H1 (cell line): ENCODE measurements around the gene TP73. TPM values are rescaled to one million over a fixed set of nuclear protein-coding genes. Genes with fewer than 3 reads are reported as not detected.

ENCODE experiments used
- CTCF ChIA-PET: fragments of 300-600 bp; sonication (Branson Sonifier 250); formaldehyde crosslinking; loops from one replicate; lab custom pipeline; 2021; ENCODE audit not compliant: partially characterized antibody; lab: Charles Lee
- POLR2A ChIA-PET: fragments of 300-600 bp; sonication (Branson Sonifier 250); formaldehyde crosslinking; loops from one replicate; lab custom pipeline; 2021; ENCODE audit warnings: inconsistent platforms; ENCODE audit not compliant: partially characterized antibody; lab: Charles Lee
- DNase-seq, 2 experiments: peaks; one replicate each; pipeline versions ENCODE4 v3.0.0 to v3.0.0-alpha.2; 2010 to 2022; ENCODE audit warnings: low spot score in 2 of 2, low read depth in 1 of 2, mixed read lengths in 1 of 2
- FAIRE-seq: peaks from 2 replicates; lab custom pipeline; 2011; peaks lifted over from hg19 to GRCh38; lab: Jason Lieb, UNC
- H2AFZ ChIP-seq: 2 replicates; pipeline ENCODE4 v1.8.1; 2012; ENCODE audit warnings: low read length, inconsistent platforms
- H2AK5ac ChIP-seq: 2 replicates; pipeline ENCODE4 v1.6.1; 2013; ENCODE audit warnings: low read depth, low read length
- H2BK120ac ChIP-seq: replicated peaks from 2 replicates; pipeline ENCODE3; 2013; ENCODE audit warnings: low read depth, low read length, inconsistent platforms
- H2BK12ac ChIP-seq: 2 replicates; pipeline ENCODE4 v1.6.1; 2013; ENCODE audit warnings: low read depth, low read length
- H2BK15ac ChIP-seq: 2 replicates; pipeline ENCODE4 v1.6.1; 2013; ENCODE audit warnings: low read length
- H2BK20ac ChIP-seq: 2 replicates; pipeline ENCODE4 v1.6.1; 2013; ENCODE audit warnings: low read length
- H2BK5ac ChIP-seq: 2 replicates; pipeline ENCODE4 v1.6.1; 2013; ENCODE audit warnings: low read depth, low read length
- H3K14ac ChIP-seq: 2 replicates; pipeline ENCODE4 v1.6.1; 2013; ENCODE audit warnings: inconsistent platforms; ENCODE audit not compliant: insufficient read length
- H3K18ac ChIP-seq: 2 replicates; pipeline ENCODE4 v1.6.1; 2013; ENCODE audit warnings: low read length; ENCODE audit errors: extremely low read depth
- H3K23ac ChIP-seq: 2 replicates; pipeline ENCODE4 v1.6.1; 2013; ENCODE audit warnings: inconsistent platforms; ENCODE audit not compliant: insufficient read length
- H3K23me2 ChIP-seq: 2 replicates; pipeline ENCODE4 v1.6.1; 2013; ENCODE audit warnings: low read depth, low read length
- H3K27ac ChIP-seq: 2 replicates; pipeline ENCODE4 v1.6.1; 2011; ENCODE audit warnings: low read depth, low read length, inconsistent platforms
- H3K27me3 ChIP-seq, 4 experiments: replicated peaks in 1 of 4; 1 replicate in 1 of 4; 2 replicates in 3 of 4; pipeline versions ENCODE4 v1.6.1 to v1.8.1; 2011 to 2013; ENCODE audit warnings: low read length in 3 of 4, mild to moderate bottlenecking in 3 of 4, inconsistent platforms in 2 of 4, mixed read lengths in 2 of 4, moderate library complexity in 1 of 4; ENCODE audit not compliant: control insufficient read depth in 3 of 4, insufficient read depth in 3 of 4; ENCODE audit errors: extremely low read depth in 1 of 4
- H3K36me3 ChIP-seq, 4 experiments: 2 replicates each; pipeline versions ENCODE4 v1.6.1 to v1.8.1; 2011 to 2013; ENCODE audit warnings: mild to moderate bottlenecking in 4 of 4, low read length in 3 of 4, moderate library complexity in 2 of 4, control low read depth in 1 of 4, inconsistent platforms in 1 of 4; ENCODE audit not compliant: insufficient read depth in 4 of 4, control insufficient read depth in 2 of 4
- H3K4ac ChIP-seq: replicated peaks from 2 replicates; pipeline ENCODE3; 2013; ENCODE audit warnings: low read length, low read depth, mixed read lengths, inconsistent platforms; ENCODE audit not compliant: insufficient read length
- H3K4me1 ChIP-seq, 4 experiments: replicated peaks in 1 of 4; 1 replicate in 1 of 4; 2 replicates in 3 of 4; pipeline versions ENCODE4 v1.6.1 to v1.8.1; 2011 to 2013; ENCODE audit warnings: low read length in 3 of 4, inconsistent platforms in 2 of 4, mixed read lengths in 1 of 4; ENCODE audit not compliant: insufficient read depth in 4 of 4, control insufficient read depth in 3 of 4
- H3K4me2 ChIP-seq, 2 experiments: 2 replicates each; pipeline versions ENCODE4 v1.6.1 to v1.8.1; 2011 to 2013; ENCODE audit warnings: low read depth in 2 of 2, low read length in 2 of 2, control low read depth in 1 of 2, inconsistent platforms in 1 of 2, mild to moderate bottlenecking in 1 of 2; ENCODE audit not compliant: insufficient read depth in 1 of 2
- H3K4me3 ChIP-seq, 4 experiments: fragments of 200-600, 300-600 bp in 1 of 4; sonication (generic), shearing (Covaris generic), sonication (Bioruptor Twin) in 1 of 4; 2 replicates each; pipeline versions ENCODE4 v1.5.1 to v1.8.1; 2011 to 2016; ENCODE audit warnings: low read length in 4 of 4, low read depth in 3 of 4, control low read depth in 2 of 4, inconsistent platforms in 2 of 4, mild to moderate bottlenecking in 2 of 4, mixed read lengths in 1 of 4, moderate library complexity in 1 of 4; ENCODE audit not compliant: insufficient read depth in 2 of 4; ENCODE audit errors: extremely low read depth in 1 of 4
- H3K56ac ChIP-seq: replicated peaks from 2 replicates; pipeline ENCODE3; 2013; ENCODE audit warnings: low read depth, mild to moderate bottlenecking, mixed read lengths, low read length, inconsistent platforms; ENCODE audit not compliant: insufficient read length
- H3K79me1 ChIP-seq: 2 replicates; pipeline ENCODE4 v1.6.1; 2013; ENCODE audit warnings: low read depth, low read length, control low read depth
- H3K79me2 ChIP-seq, 2 experiments: 2 replicates each; pipeline versions ENCODE4 v1.6.1 to v1.8.1; 2012 to 2013; ENCODE audit warnings: low read length in 2 of 2, mild to moderate bottlenecking in 2 of 2, inconsistent platforms in 1 of 2; ENCODE audit not compliant: insufficient read depth in 2 of 2, control insufficient read depth in 1 of 2
- H3K9ac ChIP-seq, 4 experiments: replicated peaks in 1 of 4; 1 replicate in 1 of 4; 2 replicates in 3 of 4; pipeline versions ENCODE4 v1.6.1 to v1.8.1; 2011 to 2013; ENCODE audit warnings: low read depth in 3 of 4, low read length in 3 of 4, control low read depth in 2 of 4, mild to moderate bottlenecking in 2 of 4, moderate library complexity in 2 of 4, inconsistent platforms in 1 of 4; ENCODE audit errors: extremely low read depth in 1 of 4
- H3K9me3 ChIP-seq, 2 experiments: 2 replicates each; pipeline versions ENCODE4 v1.6.1 to v1.8.1; 2012 to 2013; ENCODE audit warnings: mild to moderate bottlenecking in 2 of 2, moderate library complexity in 2 of 2, control low read depth in 1 of 2, inconsistent platforms in 1 of 2, low read depth in 1 of 2, low read length in 1 of 2, mixed read lengths in 1 of 2; ENCODE audit not compliant: insufficient read depth in 2 of 2
- H4K20me1 ChIP-seq, 2 experiments: replicated peaks in 1 of 2; 2 replicates each; pipeline versions ENCODE3 to v1.8.1; 2011 to 2013; ENCODE audit warnings: inconsistent platforms in 2 of 2, low read length in 2 of 2, mild to moderate bottlenecking in 1 of 2; ENCODE audit not compliant: insufficient read depth in 2 of 2, control insufficient read depth in 1 of 2
- H4K5ac ChIP-seq: 2 replicates; pipeline ENCODE4 v1.6.1; 2013; ENCODE audit warnings: low read length, low read depth, mixed read lengths, inconsistent platforms; ENCODE audit not compliant: insufficient read length
- H4K8ac ChIP-seq: 2 replicates; pipeline ENCODE4 v1.8.0; 2013; ENCODE audit warnings: mild to moderate bottlenecking, moderate library complexity, low read length, inconsistent platforms; ENCODE audit not compliant: insufficient read depth; ENCODE audit errors: extremely low read depth
- H4K91ac ChIP-seq: replicated peaks from 2 replicates; pipeline ENCODE3; 2013; ENCODE audit warnings: low read length, mixed read lengths, inconsistent platforms; ENCODE audit not compliant: insufficient read length
- WGBS, 2 experiments: shearing (Covaris generic) in 1 of 2; methylation state at CpG; one replicate each; pipeline versions ENCODE4 v1.1.6 to v1.1.7; 2013 to 2015; ENCODE audit warnings: low lambda C conversion rate in 2 of 2, mixed read lengths in 2 of 2, inconsistent platforms in 1 of 2, low coverage in 1 of 2, missing lambda C conversion rate in 1 of 2; ENCODE audit not compliant: insufficient replicate concordance in 2 of 2, insufficient coverage in 1 of 2, insufficient read length in 1 of 2; ENCODE audit errors: extremely low coverage in 1 of 2, missing lambda C conversion rate in 1 of 2; 5-methylcytosine and 5-hydroxymethylcytosine counted together
- polyA plus RNA-seq, 7 experiments: library from polyadenylated mRNA; depleted of rRNA in 3 of 7; stranded (reverse) in 5 of 7; unstranded in 2 of 7; fragments of >200 nt in 5 of 7; fragments of 200-250 nt in 2 of 7; gene quantifications; 1 replicate in 5 of 7; 2 replicates in 1 of 7; 4 replicates in 1 of 7; pipeline versions ENCODE4 v1.2.1 to v1.2.3, GENCODE V29; 2011 to 2013; ENCODE audit warnings: missing spikeins in 2 of 7, mixed read lengths in 2 of 7
- total RNA-seq: library from RNA; stranded (reverse); fragmentation: NEBNext Ultra II Directional; extraction: Animal tissue kit (Norgen Biotek cat#: 25700); gene quantifications from 2 replicates; pipeline ENCODE4 v1.2.1, GENCODE V29; 2021

TP73 gene
- total and polyA plus RNA-seq, 2 of the 8 experiments (the other 6 are each of a cell fraction or from before 2014, with no cell fraction given) = 2.6 to 3.1 TPM

DNA sequence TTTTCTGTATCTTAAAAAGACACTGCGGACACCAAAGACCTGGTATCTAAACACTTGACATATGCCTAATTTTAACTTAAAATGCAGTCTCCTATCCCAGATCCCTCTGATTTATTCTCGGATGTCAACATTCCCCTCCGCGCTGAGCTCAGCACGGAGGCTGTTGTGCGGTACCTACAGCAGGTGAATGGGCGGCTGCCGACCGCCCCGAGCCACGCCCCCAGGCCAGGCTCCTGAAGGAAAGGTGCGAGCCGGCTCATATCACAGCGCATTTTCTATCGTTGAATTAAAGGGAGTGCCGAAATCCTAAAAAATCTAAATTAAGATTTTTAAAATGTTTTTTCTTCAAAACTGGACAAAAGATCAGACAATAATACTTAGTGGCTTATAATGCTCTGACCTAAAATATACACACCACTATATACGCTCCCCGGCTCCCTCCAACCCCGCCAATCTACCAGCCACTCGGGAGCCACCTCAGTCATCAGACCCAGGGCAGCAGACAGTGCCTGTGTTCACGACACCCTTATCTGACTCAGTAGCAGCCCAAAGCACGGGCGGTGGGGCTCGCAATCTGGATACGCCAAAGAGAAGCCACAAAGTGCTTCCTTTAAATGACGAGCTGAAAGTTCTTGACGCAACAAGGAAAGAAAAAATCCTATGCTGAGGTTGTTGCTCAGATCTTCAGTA, 6.5 kb upstream of the TP73 start:
- Histone ChIP-seq H3K27ac (no peak overlapping the region), H3K56ac (no peak overlapping the region), H3K18ac (no peak overlapping the region), H2BK120ac (no peak overlapping the region), H3K79me1 (peaks cover 9% of the 10 kb centered on the region), H3K36me3 (peaks cover 0 to 17% (median 14%) of the 10 kb centered on the region in 4 experiments; a peak in 4 of 8 replicates), H3K27me3 (peaks cover 5 to 10% (median 8%) of the 10 kb centered on the region in 4 experiments), H2BK5ac (no peak overlapping the region), H3K79me2 (peaks cover 0 to 9% of the 10 kb centered on the region in 2 experiments; a peak in 1 of 4 replicates), H2AK5ac (no peak overlapping the region), H3K4me3 (no peak overlapping the region), H3K9ac (no peak overlapping the region), H4K20me1 (peaks cover 0 to 8% of the 10 kb centered on the region in 2 experiments), H3K9me3 (no peaks in the 10 kb centered on the region), H3K4me1 (peaks cover 0 to 11% (median 1%) of the 10 kb centered on the region in 4 experiments; a peak in 4 of 7 replicates), H4K5ac (no peak overlapping the region), H2BK15ac (no peak overlapping the region), H3K23ac (no peak overlapping the region), H2AFZ (no peak overlapping the region), H4K91ac (no peak overlapping the region), H4K8ac (no peak overlapping the region), H3K4ac (no peak overlapping the region), H3K4me2 (no peak overlapping the region), H2BK20ac (no peak overlapping the region), H3K23me2 (peaks cover 5% of the 10 kb centered on the region; the same call in 1 of the 2 replicates), H2BK12ac (no peak overlapping the region), H3K14ac (no peak overlapping the region)
- 93% methylated on average over 27 of the region's 27 CpGs; no CpG with 5 or more reads in 1 of the 2 experiments for WGBS, 2 experiments
- no peak for DNase-seq
- ChIA-PET CTCF (interaction anchor here (1.4 kb wide), 1 partner anchor 10 kb away, joined by 3 read pairs; no protein-coding TSS in a partner anchor), POLR2A (interaction anchor here (1.1 kb wide), 1 partner anchor 47 kb away, joined by 3 read pairs; no protein-coding TSS in a partner anchor)
- FAIRE-seq = no peak
